Tibial nerve (tissue), 3 donors: Measurements from ENCODE around the gene ENPP4.

Experiments used
- POLR2A ChIP-seq, 2 donors: fragments of 450-650 bp; IDR thresholded peaks; one replicate each; pipeline ENCODE4 v1.6.1; 2017; ENCODE audit warnings: antibody characterized with exemption in 2 of 2, mild to moderate bottlenecking in 2 of 2, moderate library complexity in 2 of 2
- TF ChIP-seq, protein P1 (sequence below), 5 experiments: fragments of 200-600 bp in 3 of 5; fragments of 450-650 bp in 2 of 5; sonication (generic) in 3 of 5; IDR thresholded peaks; one replicate each; pipeline ENCODE4 v1.5.1; 2016 to 2019; ENCODE audit warnings: antibody characterized with exemption in 5 of 5, mild to moderate bottlenecking in 3 of 5, moderate library complexity in 2 of 5

GRCh38 chr6:46137387-46137786 lies 7.6 kb downstream of the ENPP4 start:
- TF ChIP-seq, protein P1, sequence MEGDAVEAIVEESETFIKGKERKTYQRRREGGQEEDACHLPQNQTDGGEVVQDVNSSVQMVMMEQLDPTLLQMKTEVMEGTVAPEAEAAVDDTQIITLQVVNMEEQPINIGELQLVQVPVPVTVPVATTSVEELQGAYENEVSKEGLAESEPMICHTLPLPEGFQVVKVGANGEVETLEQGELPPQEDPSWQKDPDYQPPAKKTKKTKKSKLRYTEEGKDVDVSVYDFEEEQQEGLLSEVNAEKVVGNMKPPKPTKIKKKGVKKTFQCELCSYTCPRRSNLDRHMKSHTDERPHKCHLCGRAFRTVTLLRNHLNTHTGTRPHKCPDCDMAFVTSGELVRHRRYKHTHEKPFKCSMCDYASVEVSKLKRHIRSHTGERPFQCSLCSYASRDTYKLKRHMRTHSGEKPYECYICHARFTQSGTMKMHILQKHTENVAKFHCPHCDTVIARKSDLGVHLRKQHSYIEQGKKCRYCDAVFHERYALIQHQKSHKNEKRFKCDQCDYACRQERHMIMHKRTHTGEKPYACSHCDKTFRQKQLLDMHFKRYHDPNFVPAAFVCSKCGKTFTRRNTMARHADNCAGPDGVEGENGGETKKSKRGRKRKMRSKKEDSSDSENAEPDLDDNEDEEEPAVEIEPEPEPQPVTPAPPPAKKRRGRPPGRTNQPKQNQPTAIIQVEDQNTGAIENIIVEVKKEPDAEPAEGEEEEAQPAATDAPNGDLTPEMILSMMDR (IDR thresholded peaks at IDR 0.05) = no peak
- no peak for TF ChIP-seq POLR2A (IDR thresholded peaks at IDR 0.05)
